Measurements from ENCODE around the gene SGK2.
A peak's percentile ranks its signal among the peaks of the same experiment; 100 is the strongest.

The SGK2 gene

DNA sequence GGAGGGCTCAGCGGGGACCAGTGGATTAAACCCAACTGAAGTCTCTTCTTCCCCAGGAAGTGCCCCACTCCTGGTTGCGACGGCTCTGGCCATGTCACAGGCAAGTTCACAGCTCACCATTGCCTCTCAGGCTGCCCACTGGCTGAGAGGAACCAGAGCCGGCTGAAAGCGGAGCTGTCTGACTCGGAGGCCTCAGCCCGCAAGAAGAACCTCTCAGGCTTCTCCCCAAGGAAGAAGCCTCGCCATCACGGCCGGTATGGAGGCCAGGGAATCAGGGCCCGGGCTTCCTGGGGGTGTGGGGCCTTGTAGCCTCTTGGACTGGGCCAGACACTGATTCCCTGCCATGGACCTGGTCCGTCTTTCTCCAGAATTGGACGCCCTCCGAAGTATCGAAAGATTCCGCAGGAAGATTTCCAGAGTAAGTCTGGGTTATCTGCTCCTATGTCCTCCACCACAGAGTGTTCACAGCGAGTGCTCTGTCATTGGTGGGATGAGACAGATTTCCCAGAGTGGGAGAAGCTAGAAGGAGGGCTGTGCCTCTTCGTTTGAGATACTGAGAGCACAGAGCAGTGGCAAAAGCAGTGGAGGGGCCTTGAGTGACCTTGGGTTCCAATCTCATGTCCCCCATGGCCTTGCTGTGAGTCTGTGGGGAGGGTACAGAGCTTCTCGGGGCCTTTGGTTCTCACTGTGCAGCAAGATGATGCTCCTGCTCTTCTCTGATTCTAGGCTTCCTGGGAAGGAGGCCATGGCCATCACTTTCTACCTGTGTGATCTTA lies 22.6 kb upstream of the SGK2 start:
- peak; percentile 54 for DNase-seq

DNA sequence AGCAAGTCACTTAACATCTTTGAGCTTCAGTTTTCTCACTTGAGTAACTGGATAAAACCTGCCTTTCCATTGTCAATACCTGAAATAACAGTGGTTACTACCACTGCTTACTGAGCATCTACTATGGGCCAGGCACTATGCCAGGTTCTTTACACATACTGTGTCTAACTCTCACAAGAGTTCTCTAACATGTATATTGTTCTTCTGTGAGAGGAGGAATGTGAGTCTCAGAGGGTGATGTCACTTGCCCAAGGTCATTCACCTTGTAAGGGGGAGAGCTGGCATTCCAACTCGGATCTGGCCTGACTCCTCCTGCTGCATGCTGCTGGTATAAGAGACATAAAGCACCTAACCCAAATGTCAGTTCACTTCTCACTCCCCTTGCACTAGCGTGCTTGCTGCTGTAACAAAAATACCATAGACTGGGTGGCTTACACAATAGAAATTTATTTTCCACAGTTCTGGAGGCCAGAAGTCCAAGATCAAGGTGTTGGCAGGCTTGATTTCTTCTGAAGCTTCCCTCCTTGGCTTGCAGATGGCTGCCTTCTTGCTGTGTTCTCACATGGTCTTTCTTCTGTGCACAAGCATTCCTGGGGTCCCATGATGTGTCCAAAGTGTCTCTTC lies 21.9 kb upstream of the SGK2 start:
- peak; percentile 78 for DNase-seq

DNA sequence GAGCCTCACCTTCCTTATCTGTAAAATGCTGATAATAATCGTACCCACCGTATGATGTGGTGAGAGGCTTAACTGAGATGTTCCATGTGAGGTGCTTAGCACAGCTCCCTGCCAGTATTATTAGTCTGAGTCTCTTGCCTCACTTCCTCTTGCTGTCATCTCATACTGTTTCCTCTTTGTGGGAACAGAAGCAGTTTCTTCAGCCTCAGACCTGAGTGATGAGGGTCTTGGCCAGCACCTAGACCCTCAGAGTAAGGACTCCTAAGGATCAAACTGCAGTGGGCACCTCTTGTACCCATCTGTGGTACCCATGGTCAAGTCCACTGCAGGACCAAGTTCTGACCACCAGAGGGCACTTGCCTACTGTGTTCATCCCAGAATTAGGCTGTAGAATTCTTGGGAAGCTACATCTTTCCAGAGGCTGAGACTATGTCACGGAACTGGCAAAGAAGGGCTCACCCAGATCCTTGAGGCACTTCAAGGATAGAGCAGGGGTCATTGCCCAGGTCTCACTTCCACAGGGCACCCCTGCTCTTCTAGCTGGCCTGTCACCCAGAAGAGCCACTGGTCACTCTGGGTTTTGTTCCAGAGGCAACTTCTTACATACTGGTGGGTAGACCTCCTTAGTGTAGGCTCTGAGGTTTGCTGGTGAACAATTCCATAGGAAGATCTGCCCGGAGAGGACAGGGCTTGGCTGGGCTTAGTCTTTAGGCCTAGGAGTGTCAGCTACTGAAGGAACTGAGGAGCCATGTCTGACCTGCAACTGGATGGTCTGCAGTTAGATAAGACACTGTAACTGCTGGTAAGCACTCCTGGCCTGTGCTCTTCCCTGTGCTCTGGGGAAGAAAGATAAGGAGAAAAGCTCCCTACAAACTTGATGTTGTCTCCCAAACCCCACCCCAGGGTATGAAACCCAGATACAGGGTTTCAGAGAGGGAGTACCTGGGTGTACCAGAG lies 20.6 kb upstream of the SGK2 start:
- peak; percentile 74 for DNase-seq

DNA sequence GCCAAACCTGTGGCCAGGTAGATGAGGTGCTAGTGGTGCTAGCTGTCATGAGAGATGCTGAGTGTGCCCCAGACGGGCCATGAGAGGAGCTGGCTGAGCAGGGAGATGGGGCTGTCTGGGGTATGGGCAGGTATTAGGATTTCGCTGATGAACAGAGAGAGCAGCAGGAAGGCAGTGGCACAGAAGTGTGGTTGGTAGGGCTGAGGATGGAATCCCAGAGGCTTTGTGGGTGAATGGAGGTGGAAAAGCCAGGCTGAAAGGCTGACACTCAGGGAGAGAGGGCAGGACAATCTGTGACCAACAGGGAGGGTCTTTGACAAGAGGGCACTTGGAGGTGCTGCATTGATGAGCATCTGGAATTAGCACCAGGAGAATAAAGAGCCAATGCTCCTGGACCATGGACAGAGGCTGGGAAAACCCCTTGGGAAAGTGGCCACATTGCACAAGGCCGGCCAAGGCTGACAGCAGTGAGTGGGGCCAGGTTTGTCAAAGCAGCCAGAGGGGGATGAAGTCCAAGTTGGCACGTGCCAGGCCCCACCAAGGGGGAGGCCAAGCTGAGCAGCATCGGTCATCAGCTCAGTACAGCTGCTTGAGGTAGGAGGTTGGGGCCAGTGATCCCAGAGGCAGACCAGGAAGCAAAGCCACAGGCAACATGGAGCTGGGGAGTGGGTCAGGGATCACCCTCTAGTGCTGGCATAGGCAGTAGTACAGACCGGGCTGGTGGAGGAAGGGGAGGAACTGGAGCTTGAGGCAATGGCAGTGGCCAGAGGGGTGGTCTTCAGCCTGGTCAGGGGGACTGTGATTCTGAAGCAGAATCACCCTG lies 19.7 kb upstream of the SGK2 start:
- DNase-seq, result peak; percentile 35

DNA sequence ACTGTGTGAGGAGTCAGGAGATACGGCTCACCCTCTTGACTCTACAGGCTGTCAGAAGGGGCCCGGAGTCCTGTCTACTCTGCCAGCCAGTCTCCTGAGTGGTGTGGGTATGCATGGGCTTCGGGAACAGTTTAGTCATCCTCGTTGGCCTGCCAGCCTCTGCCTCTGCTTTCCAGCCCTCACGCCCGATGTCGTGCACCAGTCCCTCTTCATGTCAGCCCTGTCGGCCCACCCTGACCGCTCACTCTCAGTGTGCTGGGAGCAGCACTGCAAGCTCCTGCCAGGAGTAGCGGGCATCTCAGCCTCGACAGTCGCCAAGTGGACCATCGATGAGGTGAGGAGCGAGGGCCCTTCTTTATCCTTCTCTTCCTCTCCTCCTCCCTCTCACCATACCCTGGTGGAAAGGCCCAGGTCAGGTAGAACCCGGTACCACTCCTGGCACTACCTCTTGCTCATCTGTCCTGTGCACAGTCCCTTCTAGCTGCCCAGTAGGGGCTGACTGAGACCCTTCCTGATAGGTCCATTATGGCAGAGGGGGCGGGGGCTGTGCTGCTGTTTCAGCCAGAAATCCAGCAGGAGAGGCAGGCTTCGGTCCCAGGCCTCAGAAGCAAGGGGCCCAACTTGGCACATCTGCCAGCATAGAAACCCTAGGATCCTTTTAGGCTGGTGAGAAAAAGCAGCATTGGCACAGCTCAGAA lies 18.7 kb upstream of the SGK2 start:
- DNase-seq, result peak; percentile 42

DNA sequence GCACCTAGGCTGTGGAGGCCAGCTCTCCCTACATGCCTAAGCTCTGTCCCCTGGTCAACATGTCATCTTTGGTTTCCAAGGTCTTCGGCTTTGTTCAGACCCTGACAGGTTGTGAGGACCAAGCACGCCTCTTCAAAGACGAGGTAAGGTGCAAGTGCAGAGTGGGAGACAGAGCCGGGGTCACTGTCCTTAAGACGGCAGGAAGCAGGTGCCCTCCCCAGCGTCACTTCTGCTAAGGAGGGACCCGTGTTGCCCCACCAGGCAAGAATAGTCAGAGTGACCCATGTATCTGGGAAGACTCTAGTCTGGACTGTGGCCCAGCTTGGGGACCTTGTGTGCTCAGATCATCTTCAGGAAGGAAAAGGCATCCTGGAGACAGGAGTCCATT lies 18.2 kb upstream of the SGK2 start:
- DNase-seq, result peak; percentile 34

DNA sequence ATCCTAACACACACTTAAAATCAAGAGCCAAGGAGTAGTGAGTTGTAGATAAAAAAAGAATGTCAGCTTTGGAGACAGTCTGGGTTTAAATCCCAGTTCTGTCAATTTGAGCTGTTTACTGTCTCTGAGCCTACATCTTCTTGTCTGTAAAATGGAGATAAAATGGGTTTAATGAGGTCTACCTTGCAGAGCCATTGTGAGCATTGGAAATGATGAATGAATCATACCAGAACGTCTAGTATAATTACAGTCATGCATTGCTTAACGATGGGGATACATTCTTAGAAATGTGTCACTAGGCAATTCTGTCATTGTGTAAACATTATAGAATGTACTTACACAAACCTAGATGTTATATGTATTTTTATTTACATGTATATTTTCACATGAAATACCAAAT lies 17.6 kb upstream of the SGK2 start:
- DNase-seq, result no peak

DNA sequence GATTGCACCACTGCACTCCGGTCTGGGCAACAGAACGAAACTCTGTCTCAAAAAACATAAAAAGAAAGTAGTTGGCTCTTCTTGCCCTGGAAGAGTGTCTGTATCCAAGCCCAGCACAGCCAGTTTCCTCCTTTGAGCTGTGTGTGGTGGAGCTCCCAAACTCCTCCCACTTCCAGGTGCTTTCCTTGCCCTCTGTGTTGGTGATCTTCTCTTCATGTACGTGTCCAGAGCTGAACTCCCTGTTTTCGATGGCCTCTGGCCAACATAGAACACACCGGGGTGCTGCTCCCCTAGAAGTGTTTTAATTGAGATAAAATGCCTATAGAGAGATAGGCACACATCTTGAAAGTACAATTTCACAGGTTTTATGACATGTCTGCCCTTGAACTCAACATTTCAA lies 16.7 kb upstream of the SGK2 start:
- DNase-seq, result peak; percentile 37

DNA sequence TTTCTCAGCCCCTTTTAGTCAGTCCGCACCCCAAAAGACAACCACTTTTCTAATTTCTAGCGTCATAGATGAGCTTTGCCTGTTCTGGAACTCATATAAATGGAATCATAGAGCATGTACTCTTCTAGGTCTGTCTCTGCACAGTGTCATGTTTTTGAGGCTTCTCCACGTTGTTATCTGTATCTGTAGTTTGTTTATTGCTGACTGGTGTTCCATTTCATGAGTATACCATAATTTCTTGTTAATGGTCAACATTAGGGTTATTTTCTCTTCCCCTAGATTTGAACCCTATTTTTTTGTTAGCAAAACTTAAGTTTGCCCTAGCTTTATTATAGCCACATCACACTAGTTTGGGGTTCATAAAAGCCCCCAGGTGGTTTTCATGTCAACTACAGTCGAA lies 16.2 kb upstream of the SGK2 start:
- no peak for DNase-seq

DNA sequence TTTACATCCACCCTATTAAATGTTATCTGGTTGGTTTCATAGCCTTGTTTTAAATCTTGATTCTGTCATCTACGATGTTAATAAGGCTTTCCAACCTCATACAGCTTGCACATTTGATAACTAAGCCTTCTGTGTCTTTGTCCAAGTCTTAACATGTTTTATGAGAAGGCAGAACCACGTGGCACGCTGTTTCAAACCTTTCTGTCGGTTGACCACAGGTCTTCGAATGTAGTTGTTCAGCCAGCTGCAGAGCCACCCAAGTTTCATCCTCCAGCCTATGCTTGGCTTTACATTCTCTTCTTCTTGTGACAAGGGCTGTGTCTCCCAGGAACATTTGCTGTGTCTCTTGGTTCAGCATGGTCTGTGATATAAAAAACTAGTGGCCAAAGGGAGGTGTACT lies 15.7 kb upstream of the SGK2 start:
- DNase-seq, result no peak

DNA sequence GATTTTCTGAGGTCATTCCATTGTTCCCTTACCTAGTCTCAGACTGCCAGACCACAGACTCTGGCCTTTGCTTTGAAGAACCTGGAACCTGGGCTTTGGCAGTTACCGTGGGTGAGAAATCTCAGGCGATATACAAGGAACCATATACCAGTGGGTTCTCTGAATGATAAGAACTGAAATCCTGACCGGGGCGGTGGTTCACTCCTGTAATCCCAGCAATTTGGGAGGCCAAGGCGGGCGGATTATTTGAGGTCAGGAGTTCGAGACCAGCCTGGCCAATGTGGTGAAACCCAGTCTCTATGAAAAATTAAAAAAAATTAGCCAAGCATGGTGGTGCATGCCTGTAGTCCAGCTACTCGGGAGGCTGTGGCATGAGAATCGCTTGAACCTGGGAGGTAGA lies 14.3 kb upstream of the SGK2 start:
- DNase-seq, result no peak

DNA sequence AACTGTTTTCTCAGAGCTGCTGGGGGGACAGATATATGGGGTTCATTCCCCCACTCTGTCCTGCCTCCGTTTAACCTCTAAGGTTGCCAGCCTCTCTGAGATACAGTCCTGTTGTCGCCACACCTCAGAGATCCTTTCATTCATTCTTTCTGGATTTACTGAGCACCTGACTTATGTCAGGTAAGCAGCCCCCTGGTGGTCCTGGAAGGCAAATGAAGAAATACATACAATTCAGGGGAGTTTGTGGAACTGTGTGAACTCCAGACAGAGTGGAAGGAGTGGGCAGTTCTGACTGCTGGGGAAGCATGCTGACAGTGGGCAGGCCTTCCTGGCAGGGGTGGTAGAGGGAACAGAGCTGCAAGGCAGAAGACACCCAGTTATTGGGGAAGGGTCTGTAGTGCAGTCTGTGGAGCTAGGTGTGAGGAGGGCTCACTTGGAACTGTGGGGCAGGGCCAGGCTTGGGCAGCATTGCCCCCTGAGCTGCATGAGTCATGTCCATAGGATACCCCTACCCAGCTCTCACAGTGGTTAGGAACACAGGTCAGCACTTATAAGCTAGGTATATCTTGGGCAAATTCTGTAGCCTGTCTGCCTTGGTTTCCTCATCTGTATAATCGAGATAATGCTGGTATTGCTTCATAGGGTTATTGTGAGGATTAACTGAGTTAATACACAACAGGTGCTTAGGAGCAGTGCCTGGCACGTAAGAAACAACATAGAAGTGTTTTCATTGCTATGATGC lies 12.8 kb upstream of the SGK2 start:
- no peak for DNase-seq

DNA sequence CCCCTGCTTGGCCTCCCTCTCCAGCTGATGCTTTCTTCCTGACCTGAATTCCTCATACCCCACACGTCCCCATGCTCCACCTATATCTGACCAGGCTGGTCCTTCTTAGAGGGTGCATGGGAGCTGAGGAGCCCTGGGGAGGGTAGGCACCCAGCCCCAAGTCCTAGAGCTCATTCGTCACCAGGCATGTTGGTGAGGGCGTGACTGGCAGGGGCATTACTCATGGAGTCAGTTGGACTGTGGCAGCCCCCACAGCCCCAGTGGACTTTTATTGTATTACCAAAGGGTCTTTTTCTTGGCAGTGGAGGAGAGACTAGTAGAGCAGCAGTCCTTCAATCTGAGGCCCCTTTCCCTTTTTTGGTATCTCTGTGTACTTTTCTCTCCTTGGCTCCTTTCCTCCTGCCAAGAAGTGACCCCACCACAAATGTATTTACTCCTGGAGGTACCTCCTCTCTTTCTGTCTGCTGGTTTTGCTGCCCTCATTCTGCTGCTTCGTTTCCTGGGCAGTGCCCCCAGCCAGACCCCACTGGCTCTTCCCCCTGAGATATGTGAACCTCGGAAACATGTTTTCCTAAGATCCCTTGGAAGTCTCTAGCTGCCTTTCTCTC lies 10.4 kb upstream of the SGK2 start:
- no peak for DNase-seq

DNA sequence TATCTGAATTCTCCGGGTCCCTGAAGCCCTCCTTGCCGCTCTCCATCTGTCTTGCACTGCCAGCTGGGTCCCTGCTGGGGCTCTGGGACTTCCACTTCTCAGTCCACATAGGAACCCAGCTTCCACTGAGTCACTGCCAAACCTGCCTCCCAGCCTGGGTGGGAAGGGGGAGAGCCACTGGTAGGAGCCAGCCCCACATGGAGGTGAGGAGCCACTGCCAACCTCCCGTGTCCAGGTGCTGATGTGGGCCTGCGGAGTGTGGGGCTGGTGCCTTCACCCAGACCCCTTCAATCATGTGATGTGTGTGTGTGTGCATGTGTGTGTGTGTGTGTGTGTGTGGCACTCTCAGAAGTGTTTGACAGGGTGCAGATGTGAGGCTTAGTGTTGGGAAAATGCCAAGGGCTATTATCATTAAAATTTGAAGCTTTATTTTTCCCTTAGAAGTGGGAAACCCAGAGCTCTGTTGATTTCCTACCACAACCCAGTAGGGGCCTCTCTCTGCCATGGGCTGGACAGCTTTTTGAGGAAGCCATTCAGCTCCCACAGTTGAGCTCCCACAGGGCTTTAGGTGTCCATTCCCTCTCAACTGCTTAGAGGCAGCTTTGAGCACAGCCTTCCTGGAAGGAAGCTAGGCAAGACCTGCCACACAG lies 9.3 kb upstream of the SGK2 start:
- DNase-seq, result no peak

DNA sequence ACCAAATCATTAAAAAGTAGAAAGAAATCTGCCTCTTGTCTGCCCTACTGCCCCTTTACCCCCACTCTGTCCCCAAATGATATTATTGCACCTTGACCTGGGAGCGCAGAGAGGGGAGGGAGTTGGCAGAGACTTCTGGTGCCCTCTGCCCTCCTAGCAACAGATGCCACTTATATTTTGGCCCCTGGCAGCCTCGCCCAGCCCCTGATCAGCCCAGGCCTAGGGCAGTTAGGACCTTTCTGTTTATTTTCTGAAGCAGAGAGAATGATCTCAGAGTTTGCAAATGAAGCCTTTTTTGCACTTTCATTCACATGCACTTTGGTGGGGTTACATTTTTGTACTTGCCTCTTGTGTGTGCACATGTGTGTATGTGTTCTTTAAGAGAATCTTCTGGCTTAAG lies 8.4 kb upstream of the SGK2 start:
- no peak for DNase-seq

DNA sequence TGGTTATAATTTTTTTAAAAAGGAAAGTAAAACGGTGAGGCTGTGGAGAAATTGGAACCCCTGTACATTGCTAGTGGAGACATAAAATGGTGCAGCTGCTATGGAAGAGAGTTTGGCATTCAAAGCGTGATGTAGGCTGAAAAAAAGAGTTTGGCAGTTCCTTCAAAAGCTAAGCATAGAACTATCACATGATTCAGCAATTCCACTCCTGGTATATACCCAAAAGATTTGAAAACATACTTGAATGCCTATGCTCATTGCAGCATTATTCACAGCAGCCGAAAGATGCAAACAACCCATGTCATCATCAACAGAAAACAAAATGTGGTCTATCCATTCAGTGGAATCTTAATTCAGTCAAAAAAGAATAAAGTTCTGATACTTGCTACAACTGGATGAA lies 4.5 kb upstream of the SGK2 start:
- DNase-seq, result no peak

DNA sequence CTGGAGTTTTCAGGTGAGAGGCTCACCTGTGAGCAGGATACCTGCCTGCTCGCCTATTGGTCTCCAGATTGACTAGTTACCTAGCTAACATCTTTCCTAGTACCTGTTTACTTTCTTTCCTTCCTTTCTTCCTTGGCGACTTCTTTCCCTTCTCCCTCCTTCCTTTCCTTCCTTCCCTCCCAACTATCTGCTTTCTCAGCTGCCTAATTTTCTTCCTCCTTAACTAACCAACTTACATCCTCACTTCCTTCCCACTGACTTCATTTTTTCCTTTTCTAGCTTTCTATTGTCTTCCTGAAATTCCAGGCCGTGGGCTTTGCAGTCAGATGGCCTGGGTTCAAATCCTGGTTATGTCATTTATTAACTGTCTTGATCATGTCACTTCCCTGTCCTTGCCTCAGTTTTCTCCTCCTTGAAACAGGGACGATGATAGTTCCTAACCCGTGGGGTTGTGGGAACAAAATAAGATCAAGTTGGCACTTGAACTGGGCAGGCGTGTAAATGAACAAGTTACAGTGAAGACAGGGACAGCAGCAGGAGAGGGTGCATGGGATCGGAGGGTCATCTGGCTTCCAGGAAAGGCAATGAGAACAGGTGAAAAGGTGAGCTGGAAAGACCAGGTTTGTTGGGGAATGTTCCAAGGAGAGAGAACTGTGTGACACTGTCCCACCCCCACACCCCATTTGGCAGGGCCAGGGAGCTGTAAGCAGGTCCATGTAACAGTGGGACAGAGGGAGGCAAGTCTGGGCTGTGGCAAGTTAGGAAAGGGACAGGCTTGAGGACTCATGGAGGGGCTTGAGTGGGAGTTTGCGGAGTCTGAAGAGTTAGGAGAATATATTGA lies 540 bp downstream of the SGK2 start:
- DNase-seq, result no peak

DNA sequence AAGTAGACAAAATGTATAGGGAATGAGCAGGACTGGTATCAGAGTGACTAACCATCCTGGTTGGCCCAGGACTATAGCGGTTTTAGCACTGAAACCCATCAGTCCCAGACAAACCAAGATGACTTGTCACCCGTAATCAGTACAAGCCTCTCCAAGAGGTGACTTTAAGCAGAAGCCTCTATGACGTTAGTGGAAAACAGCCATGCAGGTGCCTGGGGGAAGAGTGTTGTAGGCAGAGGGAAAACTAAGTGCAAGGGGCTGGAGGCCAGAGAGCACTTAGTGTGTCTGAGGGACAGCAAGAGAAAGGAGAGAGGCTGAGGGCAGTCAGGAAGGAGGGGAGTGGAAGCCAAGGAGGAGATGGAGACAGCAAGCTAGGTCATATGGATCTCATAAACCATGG lies 2.1 kb downstream of the SGK2 start:
- peak; percentile 74 for DNase-seq

DNA sequence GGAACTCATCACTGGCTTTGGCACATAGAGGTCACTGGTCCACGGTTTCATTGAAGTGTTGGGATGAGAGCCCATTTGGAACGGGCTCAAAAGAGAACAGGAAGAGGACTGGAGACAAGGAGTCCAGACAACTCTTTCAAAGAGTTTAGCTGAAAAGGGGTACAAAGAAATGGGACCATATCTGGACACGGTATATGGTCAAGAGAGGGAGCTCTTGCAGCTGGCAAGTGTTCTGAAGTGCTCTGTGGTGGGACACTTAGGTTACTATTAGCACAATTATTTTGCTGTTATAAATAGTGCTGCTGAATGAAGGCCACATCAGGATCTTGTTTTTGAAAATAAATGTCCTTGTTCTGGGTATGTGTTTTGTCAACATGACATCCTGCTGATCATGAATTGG lies 4.6 kb downstream of the SGK2 start:
- DNase-seq, result no peak

DNA sequence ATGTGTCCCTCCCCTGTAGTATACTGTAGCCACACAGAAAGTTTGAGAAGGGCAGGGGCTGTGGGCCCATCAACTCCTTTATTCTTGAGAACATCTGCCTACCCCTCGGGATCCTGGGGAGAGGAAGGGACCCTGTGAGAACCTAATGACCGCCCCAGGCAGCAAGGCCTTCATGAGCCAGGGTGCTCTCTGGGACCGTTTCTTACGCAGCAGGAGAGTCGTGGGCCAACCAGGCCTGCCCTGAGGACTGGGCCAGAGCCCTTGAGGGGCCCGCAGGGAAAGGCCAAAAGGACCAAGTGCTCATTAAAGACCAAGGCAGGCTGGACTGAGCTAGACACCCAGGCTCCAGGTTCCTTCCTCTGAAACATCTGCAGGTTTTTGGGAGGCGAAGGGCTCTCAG lies 5.2 kb downstream of the SGK2 start:
- DNase-seq, result no peak

Data from islet precursor cell (in vitro differentiated cells).